Testis (tissue), 2 donors: ENCODE measurements around the gene MRPL28.

Experiments
- CTCF ChIP-seq, 3 experiments: fragments of 450-650 bp in 2 of 3; fragments of 200-600 bp in 1 of 3; sonication (generic) in 1 of 3; IDR thresholded peaks; one replicate each; pipeline ENCODE4 v1.5.1; 2016 to 2019; ENCODE audit warnings: antibody characterized with exemption in 3 of 3, mild to moderate bottlenecking in 2 of 3, moderate library complexity in 1 of 3
- POLR2A ChIP-seq: fragments of 450-650 bp; IDR thresholded peaks from one replicate; pipeline ENCODE4 v1.6.1; 2017; ENCODE audit warnings: antibody characterized with exemption, mild to moderate bottlenecking, moderate library complexity

- no peak for TF ChIP-seq CTCF (IDR thresholded peaks at IDR 0.05)
- no peak for TF ChIP-seq POLR2A
Measured at GRCh38 chr16:330741-331140, 39.6 kb downstream of the MRPL28 start.
